K562 (cell line): Measurements from ENCODE around the gene MIF. TPM values are rescaled to one million over a fixed set of nuclear protein-coding genes. Genes with fewer than 3 reads are reported as not detected.

Experiments used
- ADNP ChIP-seq: fragments of 200-800 bp; sonication (Bioruptor generic); IDR thresholded peaks from 2 replicates; pipeline ENCODE4 v1.6.1; 2016; ENCODE audit warnings: missing genetic modification characterization, missing compliant biosample characterization
- BMI1 ChIP-seq: fragments of 150-350 bp; IDR thresholded peaks from 2 replicates; pipeline ENCODE4 v1.6.1; 2014; ENCODE audit warnings: low read length
- CEBPG ChIP-seq, 3 experiments: fragments of 200-800 bp in 1 of 3; sonication (Bioruptor generic) in 1 of 3; sonication (generic) in 1 of 3; formaldehyde crosslinking in 1 of 3; IDR thresholded peaks in 2 of 3; conservative IDR thresholded peaks in 1 of 3; 2 replicates each; pipeline versions ENCODE4 v1.6.1 to v1.8.0; 2016 to 2022; ENCODE audit warnings: missing compliant biosample characterization in 2 of 3, missing genetic modification characterization in 2 of 3, mild to moderate bottlenecking in 1 of 3, missing genetic modification reagents in 1 of 3
- CREB5 ChIP-seq: fragments of 250-450 bp; sonication (Bioruptor Pico); IDR thresholded peaks from 2 replicates; pipeline ENCODE4 v1.5.0; 2020; ENCODE audit warnings: mild to moderate bottlenecking
- ELF2 ChIP-seq: fragments of 250-450 bp; sonication (Bioruptor Pico); IDR thresholded peaks from 2 replicates; pipeline ENCODE4 v1.5.0; 2021; ENCODE audit warnings: mild to moderate bottlenecking
- EP400 ChIP-seq: fragments of 450-650 bp; IDR thresholded peaks from 2 replicates; pipeline ENCODE4 v1.6.1; 2017; ENCODE audit warnings: antibody characterized with exemption, mild to moderate bottlenecking, moderate library complexity
- ETS2 ChIP-seq: IDR thresholded peaks from 2 replicates; pipeline ENCODE4 v1.6.1; 2016; ENCODE audit warnings: borderline replicate concordance, missing genetic modification characterization, mild to moderate bottlenecking, moderate library complexity, missing compliant biosample characterization; ENCODE audit not compliant: poor library complexity, severe bottlenecking
- GABPB1 ChIP-seq: sonication (generic); formaldehyde crosslinking; IDR thresholded peaks from 2 replicates; pipeline ENCODE4 v1.8.0; 2022; ENCODE audit warnings: mild to moderate bottlenecking, missing genetic modification reagents
- HMG20A ChIP-seq: fragments of 450-650 bp; formaldehyde crosslinking; conservative IDR thresholded peaks from 2 replicates; pipeline ENCODE4 v1.4.0; 2020; ENCODE audit warnings: mild to moderate bottlenecking, mixed read lengths
- KHSRP ChIP-seq: fragments of 450-650 bp; IDR thresholded peaks from 2 replicates; pipeline ENCODE4 v1.6.1; 2017
- MYBL2 ChIP-seq, 2 experiments: fragments of 450-650 bp in 1 of 2; sonication (generic) in 1 of 2; formaldehyde crosslinking in 1 of 2; IDR thresholded peaks; 2 replicates each; pipeline versions ENCODE4 v1.6.1 to v1.8.1; 2017 to 2022; ENCODE audit warnings: borderline replicate concordance in 1 of 2, inconsistent platforms in 1 of 2, low read depth in 1 of 2, mild to moderate bottlenecking in 1 of 2, missing genetic modification reagents in 1 of 2, moderate library complexity in 1 of 2
- NONO ChIP-seq, 2 experiments: fragments of 200-400 bp in 1 of 2; fragments of 450-650 bp in 1 of 2; formaldehyde crosslinking in 1 of 2; IDR thresholded peaks; 2 replicates each; pipeline ENCODE4 v1.6.1; 2017; ENCODE audit warnings: low read depth in 2 of 2, mild to moderate bottlenecking in 2 of 2, moderate library complexity in 2 of 2, low read length in 1 of 2
- NR2C2 ChIP-seq, 2 experiments: fragments of 200-800 bp in 1 of 2; sonication (Bioruptor generic) in 1 of 2; sonication (generic) in 1 of 2; formaldehyde crosslinking in 1 of 2; IDR thresholded peaks; 2 replicates each; pipeline versions ENCODE4 v1.6.1 to v1.8.0; 2016 to 2022; ENCODE audit warnings: mild to moderate bottlenecking in 1 of 2, missing compliant biosample characterization in 1 of 2, missing genetic modification characterization in 1 of 2, missing genetic modification reagents in 1 of 2
- PHF21A ChIP-seq: fragments of 450-650 bp; IDR thresholded peaks from 2 replicates; pipeline ENCODE4 v1.6.1; 2017; ENCODE audit warnings: low read depth, borderline replicate concordance
- PML ChIP-seq: IDR thresholded peaks from 2 replicates; pipeline ENCODE4 v1.6.1; 2012; ENCODE audit warnings: low read length, inconsistent platforms
- PTTG1 ChIP-seq: fragments of 450-650 bp; IDR thresholded peaks from 2 replicates; pipeline ENCODE4 v1.6.1; 2016; ENCODE audit warnings: low read depth, mild to moderate bottlenecking, missing genetic modification characterization, missing compliant biosample characterization
- SLC30A9 ChIP-seq: fragments of 250-450 bp; sonication (Bioruptor Pico); IDR thresholded peaks from 2 replicates; pipeline ENCODE4 v1.8.0; 2022; ENCODE audit warnings: mild to moderate bottlenecking, moderate library complexity
- SNRNP70 ChIP-seq: fragments of 200-400 bp; formaldehyde crosslinking; optimal IDR thresholded peaks from 2 replicates; pipeline ENCODE3; 2017; ENCODE audit warnings: low read depth, low read length
- SUPT5H ChIP-seq: fragments of 450-650 bp; IDR thresholded peaks from 2 replicates; pipeline ENCODE4 v1.6.1; 2016
- TEAD1 ChIP-seq, 2 experiments: fragments of 450-650 bp in 1 of 2; sonication (generic) in 1 of 2; formaldehyde crosslinking; IDR thresholded peaks; 2 replicates each; pipeline versions ENCODE4 v1.4.0 to v1.8.0; 2020 to 2022; ENCODE audit warnings: mild to moderate bottlenecking in 2 of 2, missing genetic modification reagents in 1 of 2
- THAP12 ChIP-seq: fragments of 250-450 bp; sonication (Bioruptor Pico); IDR thresholded peaks from 2 replicates; pipeline ENCODE4 v1.9.0; 2021; ENCODE audit warnings: mild to moderate bottlenecking, inconsistent platforms
- ZBTB7A ChIP-seq: IDR thresholded peaks from 2 replicates; pipeline ENCODE4 v1.6.1; 2011; ENCODE audit warnings: low read depth, mild to moderate bottlenecking, low read length, moderate library complexity, borderline replicate concordance; ENCODE audit not compliant: control insufficient read depth
- ZNF263 ChIP-seq: sonication (generic); formaldehyde crosslinking; IDR thresholded peaks from 2 replicates; pipeline ENCODE4 v1.8.0; 2022; ENCODE audit warnings: mild to moderate bottlenecking, missing genetic modification reagents, borderline replicate concordance
- ZNF384 ChIP-seq: IDR thresholded peaks from 2 replicates; pipeline ENCODE4 v1.6.1; 2012; ENCODE audit warnings: low read depth, low read length, improper control_type of control experiment
- ZNF77 ChIP-seq: fragments of 250-450 bp; sonication (Bioruptor Pico); IDR thresholded peaks from 2 replicates; pipeline ENCODE4 v1.5.0; 2020
- polyA plus RNA-seq, 8 experiments: library from polyadenylated mRNA; depleted of rRNA in 4 of 8; stranded (reverse) in 5 of 8; unstranded in 3 of 8; fragments of >200 nt; fragmentation: Nextera tagmentation in 2 of 8; fragmentation: Illumina TruSeq in 1 of 8; extraction: Ambion mirVana in 2 of 8; extraction: Trizol in 1 of 8; gene quantifications; 2 replicates each; pipeline versions ENCODE4 v1.2.1 to v1.2.3, GENCODE V29; 2011 to 2014; ENCODE audit warnings: inconsistent platforms in 1 of 8, missing spikeins in 1 of 8
- total RNA-seq, 7 experiments: library from RNA; depleted of rRNA in 6 of 7; stranded (reverse); fragments of >200 nt in 6 of 7; fragmentation: Illumina TruSeq in 2 of 7; extraction: Trizol in 2 of 7; gene quantifications; 2 replicates each; pipeline versions ENCODE4 v1.2.1 to v1.2.3, GENCODE V29; 2011 to 2021; ENCODE audit warnings: low replicate concordance in 1 of 7

Gene MIF
- total and polyA plus RNA-seq, 9 of the 15 experiments (the other 6 are each of a cell fraction or from before 2014, with no cell fraction given) = 7.4 to 666 (median 193) TPM

DNA sequence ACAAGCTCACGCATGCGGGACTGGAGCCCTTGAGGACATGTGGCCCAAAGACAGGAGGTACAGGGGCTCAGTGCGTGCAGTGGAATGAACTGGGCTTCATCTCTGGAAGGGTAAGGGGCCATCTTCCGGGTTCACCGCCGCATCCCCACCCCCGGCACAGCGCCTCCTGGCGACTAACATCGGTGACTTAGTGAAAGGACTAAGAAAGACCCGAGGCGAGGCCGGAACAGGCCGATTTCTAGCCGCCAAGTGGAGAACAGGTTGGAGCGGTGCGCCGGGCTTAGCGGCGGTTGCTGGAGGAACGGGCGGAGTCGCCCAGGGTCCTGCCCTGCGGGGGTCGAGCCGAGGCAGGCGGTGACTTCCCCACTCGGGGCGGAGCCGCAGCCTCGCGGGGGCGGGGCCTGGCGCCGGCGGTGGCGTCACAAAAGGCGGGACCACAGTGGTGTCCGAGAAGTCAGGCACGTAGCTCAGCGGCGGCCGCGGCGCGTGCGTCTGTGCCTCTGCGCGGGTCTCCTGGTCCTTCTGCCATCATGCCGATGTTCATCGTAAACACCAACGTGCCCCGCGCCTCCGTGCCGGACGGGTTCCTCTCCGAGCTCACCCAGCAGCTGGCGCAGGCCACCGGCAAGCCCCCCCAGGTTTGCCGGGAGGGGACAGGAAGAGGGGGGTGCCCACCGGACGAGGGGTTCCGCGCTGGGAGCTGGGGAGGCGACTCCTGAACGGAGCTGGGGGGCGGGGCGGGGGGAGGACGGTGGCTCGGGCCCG, at the start of gene MIF (continued):
- no peak for TF ChIP-seq TEAD1 (CRISPR knock-in tag; IDR thresholded peaks at IDR 0.05)
- TF ChIP-seq CEBPG (CRISPR knock-in tag; IDR thresholded peaks at IDR 0.05) = no peak
- no peak for TF ChIP-seq CEBPG (tag; conservative IDR thresholded peaks at IDR 0.05 in 1 of 2, IDR thresholded peaks at IDR 0.05 in 1 of 2)
- TF ChIP-seq SLC30A9 (CRISPR knock-in tag) = no peak
- no peak for TF ChIP-seq ZNF384
- 0 out of 4 replicates have a peak, but pooled peaks of 1 of the 2 experiments have one; percentile 21 for TF ChIP-seq NONO (IDR thresholded peaks at IDR 0.05; ENCODE audit: low read depth in 2 of 2, low read length in 1 of 2)
- peak; percentile 21 for TF ChIP-seq GABPB1
- TF ChIP-seq CREB5 (CRISPR knock-in tag) = no peak
- TF ChIP-seq PHF21A = no peak
- no peak; the same call in 1 of the 2 replicates for TF ChIP-seq PML
- TF ChIP-seq NR2C2 (CRISPR knock-in tag; IDR thresholded peaks at IDR 0.05) = no peak
- peak; percentile 88 for TF ChIP-seq NR2C2 (tag; IDR thresholded peaks at IDR 0.05)
- TF ChIP-seq HMG20A (CRISPR knock-in tag) = no peak
- TF ChIP-seq ZNF77 (CRISPR knock-in tag) = no peak
- no peak for TF ChIP-seq KHSRP
- TF ChIP-seq SNRNP70 = no peak
- TF ChIP-seq PTTG1 (tag) = no peak
- TF ChIP-seq ZBTB7A = peak; percentile 97
- TF ChIP-seq SUPT5H = peak; percentile 82
- TF ChIP-seq EP400 = peak; percentile 67
- no peak for TF ChIP-seq MYBL2 (IDR thresholded peaks at IDR 0.05; ENCODE audit: low read depth)
- TF ChIP-seq MYBL2 (CRISPR knock-in tag; IDR thresholded peaks at IDR 0.05; ENCODE audit: borderline replicate concordance) = no peak
- TF ChIP-seq ADNP = no peak
- peak; percentile 85 for TF ChIP-seq ELF2 (CRISPR knock-in tag)
- no peak for TF ChIP-seq BMI1
- TF ChIP-seq THAP12 = no peak
- no peak for TF ChIP-seq ZNF263
- TF ChIP-seq ETS2 (tag) = no peak
